ENCODE data around the gene TMLHE.
"Not testable (repeated sequence)": the region's sequence is repeated elsewhere in the genome, so short reads cannot be mapped to it uniquely, and the experiment has no call there.

Gene TMLHE

GRCh38 chrX:155495134-155495533 lies 117.6 kb downstream of the TMLHE start:
- in situ Hi-C loops (cut with HindIII; ENCODE audit: low sequenced_read_pairs) = not testable (repeated sequence)

GRCh38 chrX:155491421-155491820 lies 121.3 kb downstream of the TMLHE start:
- in situ Hi-C loops (cut with HindIII; ENCODE audit: low sequenced_read_pairs) = not testable (repeated sequence)

GRCh38 chrX:155477136-155477535 lies 135.6 kb downstream of the TMLHE start:
- in situ Hi-C loops (cut with HindIII; ENCODE audit: low sequenced_read_pairs) = not testable (repeated sequence)

- in situ Hi-C loops (cut with HindIII; ENCODE audit: low sequenced_read_pairs) = not testable (repeated sequence)
Measured at GRCh38 chrX:155466269-155466938, 146.3 kb downstream of the TMLHE start.

GRCh38 chrX:155460501-155460900 lies 152.3 kb downstream of the TMLHE start:
- in situ Hi-C loops (cut with HindIII; ENCODE audit: low sequenced_read_pairs) = not testable (repeated sequence)

- in situ Hi-C loops (cut with HindIII; ENCODE audit: low sequenced_read_pairs) = not testable (repeated sequence)
Measured at GRCh38 chrX:155458471-155458870, 154.3 kb downstream of the TMLHE start, which contains the start of gene F8A3. F8A3 (minus strand) TSS chrX:155458620; CDS start chrX:155458600, 20 bp downstream.

- in situ Hi-C loops (cut with HindIII; ENCODE audit: low sequenced_read_pairs) = not testable (repeated sequence)
Measured at GRCh38 chrX:155457761-155458447, 154.8 kb downstream of the TMLHE start.

GRCh38 chrX:155441097-155441496 lies 171.7 kb downstream of the TMLHE start:
- in situ Hi-C loops (cut with HindIII; ENCODE audit: low sequenced_read_pairs) = no loop called here

Measured in DLD1 (cell line).